Thyroid gland (tissue), 4 donors: ENCODE data around the gene PBX1. TPM values are rescaled to one million over a fixed set of nuclear protein-coding genes. Genes with fewer than 3 reads are reported as not detected.

ENCODE experiments used
- DNase-seq, 2 donors: peaks; one replicate each; pipeline ENCODE4 v3.0.0-alpha.2; 2019
- H3K27ac ChIP-seq, 3 donors: fragments of 200-600 bp; sonication (generic); 1 replicate in 2 of 3; 2 replicates in 1 of 3; pipeline ENCODE4 v1.5.1; 2016 to 2019; ENCODE audit warnings: mild to moderate bottlenecking in 1 of 3, moderate library complexity in 1 of 3
- H3K27me3 ChIP-seq: fragments of 200-600 bp; sonication (generic); one replicate; pipeline ENCODE4 v1.5.1; 2019
- H3K36me3 ChIP-seq, 2 donors: fragments of 200-600 bp; sonication (generic); one replicate each; pipeline ENCODE4 v1.5.1; 2016 to 2019
- H3K4me1 ChIP-seq, 2 donors: fragments of 200-600 bp; sonication (generic); one replicate each; pipeline ENCODE4 v1.5.1; 2017 to 2019
- H3K4me3 ChIP-seq, 3 donors: fragments of 200-600 bp; sonication (generic); replicated peaks in 1 of 3; 1 replicate in 2 of 3; 2 replicates in 1 of 3; pipeline ENCODE4 v1.5.1; 2016; ENCODE audit warnings: mild to moderate bottlenecking in 1 of 3
- H3K9me3 ChIP-seq: fragments of 200-600 bp; sonication (generic); one replicate; pipeline ENCODE4 v1.5.1; 2017
- POLR2A ChIP-seq, 2 donors: fragments of 450-650 bp; IDR thresholded peaks; one replicate each; pipeline ENCODE4 v1.6.1; 2017; ENCODE audit warnings: antibody characterized with exemption in 2 of 2, mild to moderate bottlenecking in 2 of 2, moderate library complexity in 1 of 2
- WGBS, 2 donors: methylation state at CpG; one replicate each; pipeline ENCODE4 v1.1.5; 2017; 5-methylcytosine and 5-hydroxymethylcytosine counted together
- intact Hi-C: fragments of 100-400 bp; cut with DNase I; formaldehyde crosslinking; loops from one replicate; pipeline ENCODE4 v1.15.1; 2023
- total RNA-seq, 4 donors: library from RNA; depleted of rRNA; stranded (reverse); fragments of >200 nt; gene quantifications; one replicate each; pipeline ENCODE4 v1.2.3, GENCODE V29; 2016
- TF ChIP-seq, protein P1 (sequence below), 6 experiments: fragments of 200-600 bp in 3 of 6; fragments of 450-650 bp in 3 of 6; sonication (generic) in 3 of 6; IDR thresholded peaks; one replicate each; pipeline ENCODE4 v1.5.1; 2016 to 2019; ENCODE audit warnings: antibody characterized with exemption in 6 of 6, mild to moderate bottlenecking in 2 of 6, inconsistent platforms in 1 of 6, moderate library complexity in 1 of 6

The PBX1 gene
- total RNA-seq, 4 donors from 2014 or later, result 79.0 to 159 (median 102) TPM

GRCh38 chr1:164562947-164563520 lies 4.0 kb downstream of the PBX1 start:
- peak overlapping the region; percentile 79 to 94 (median 89) for H3K27ac ChIP-seq
- 21% methylated on average over 3 of the region's 3 CpGs for WGBS, 2 donors
- intact Hi-C loops, result no loop called here

GRCh38 chr1:164563721-164564360 lies 4.9 kb downstream of the PBX1 start:
- no peaks in the 10 kb centered on the region for H3K27me3 ChIP-seq
- 23 to 34% methylated on average over 10 of the region's 10 CpGs for WGBS, 2 donors
- peaks cover 22 to 23% of the 10 kb centered on the region in 2 donors for H3K4me1 ChIP-seq
- no peaks in the 10 kb centered on the region for H3K9me3 ChIP-seq
- H3K27ac ChIP-seq, result peak overlapping the region; percentile 79 to 94 (median 89)
- DNase-seq, result no peak
- intact Hi-C loops, result no loop called here
- no peaks in the 10 kb centered on the region for H3K36me3 ChIP-seq
- no peak for TF ChIP-seq POLR2A (IDR thresholded peaks at IDR 0.05)
- TF ChIP-seq, protein P1, sequence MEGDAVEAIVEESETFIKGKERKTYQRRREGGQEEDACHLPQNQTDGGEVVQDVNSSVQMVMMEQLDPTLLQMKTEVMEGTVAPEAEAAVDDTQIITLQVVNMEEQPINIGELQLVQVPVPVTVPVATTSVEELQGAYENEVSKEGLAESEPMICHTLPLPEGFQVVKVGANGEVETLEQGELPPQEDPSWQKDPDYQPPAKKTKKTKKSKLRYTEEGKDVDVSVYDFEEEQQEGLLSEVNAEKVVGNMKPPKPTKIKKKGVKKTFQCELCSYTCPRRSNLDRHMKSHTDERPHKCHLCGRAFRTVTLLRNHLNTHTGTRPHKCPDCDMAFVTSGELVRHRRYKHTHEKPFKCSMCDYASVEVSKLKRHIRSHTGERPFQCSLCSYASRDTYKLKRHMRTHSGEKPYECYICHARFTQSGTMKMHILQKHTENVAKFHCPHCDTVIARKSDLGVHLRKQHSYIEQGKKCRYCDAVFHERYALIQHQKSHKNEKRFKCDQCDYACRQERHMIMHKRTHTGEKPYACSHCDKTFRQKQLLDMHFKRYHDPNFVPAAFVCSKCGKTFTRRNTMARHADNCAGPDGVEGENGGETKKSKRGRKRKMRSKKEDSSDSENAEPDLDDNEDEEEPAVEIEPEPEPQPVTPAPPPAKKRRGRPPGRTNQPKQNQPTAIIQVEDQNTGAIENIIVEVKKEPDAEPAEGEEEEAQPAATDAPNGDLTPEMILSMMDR (IDR thresholded peaks at IDR 0.05), result no peak
- peak overlapping the region in 2 of 3 donors; percentile 6 to 70 for H3K4me3 ChIP-seq

More at GRCh38 chr1:164562947-164563520, 4.0 kb downstream of the PBX1 start:
- Histone ChIP-seq H3K27me3 (no peaks in the 10 kb centered on the region), H3K9me3 (no peaks in the 10 kb centered on the region), H3K4me1 (peaks cover 21% of the 10 kb centered on the region in 2 donors), H3K4me3 (peak overlapping the region in 2 of 3 donors; percentile 57 to 70), H3K36me3 (no peaks in the 10 kb centered on the region)
- TF ChIP-seq, protein P1 (IDR thresholded peaks at IDR 0.05), result no peak
- TF ChIP-seq POLR2A (IDR thresholded peaks at IDR 0.05), result no peak
- DNase-seq, result no peak

DNA sequence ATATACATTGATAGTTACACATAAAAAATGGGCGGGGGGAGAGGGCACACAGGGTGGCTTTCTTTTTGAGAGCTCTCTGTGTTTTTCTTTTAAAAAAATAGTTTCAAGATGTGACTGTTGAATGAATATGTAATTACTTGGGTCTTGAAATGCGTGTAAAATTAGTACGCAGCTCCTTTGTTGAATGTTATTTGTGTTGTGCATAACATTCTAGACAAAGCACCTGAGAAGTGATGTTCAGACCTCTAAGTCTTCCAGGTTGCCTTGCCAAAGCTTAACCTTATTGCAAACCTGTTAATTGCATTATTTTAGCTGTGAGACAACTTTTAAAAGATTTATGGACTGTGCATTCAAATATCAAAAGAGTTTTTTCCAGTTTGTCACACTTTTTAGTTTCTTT lies 5.4 kb downstream of the PBX1 start:
- intact Hi-C loops, result no loop called here
- H3K4me1 ChIP-seq, result peaks cover 26 to 27% of the 10 kb centered on the region in 2 donors
- H3K4me3 ChIP-seq, result peak overlapping the region in 2 of 3 donors; percentile 6 to 70
- peak overlapping the region; percentile 79 to 94 (median 89) for H3K27ac ChIP-seq
- TF ChIP-seq, protein P1 (IDR thresholded peaks at IDR 0.05), result no peak
- TF ChIP-seq POLR2A (IDR thresholded peaks at IDR 0.05), result no peak
- no peaks in the 10 kb centered on the region for H3K9me3 ChIP-seq
- no peaks in the 10 kb centered on the region for H3K36me3 ChIP-seq
- H3K27me3 ChIP-seq, result no peaks in the 10 kb centered on the region
- DNase-seq, result no peak
- WGBS, 2 donors, result 31% methylated on average over 3 of the region's 3 CpGs

DNA sequence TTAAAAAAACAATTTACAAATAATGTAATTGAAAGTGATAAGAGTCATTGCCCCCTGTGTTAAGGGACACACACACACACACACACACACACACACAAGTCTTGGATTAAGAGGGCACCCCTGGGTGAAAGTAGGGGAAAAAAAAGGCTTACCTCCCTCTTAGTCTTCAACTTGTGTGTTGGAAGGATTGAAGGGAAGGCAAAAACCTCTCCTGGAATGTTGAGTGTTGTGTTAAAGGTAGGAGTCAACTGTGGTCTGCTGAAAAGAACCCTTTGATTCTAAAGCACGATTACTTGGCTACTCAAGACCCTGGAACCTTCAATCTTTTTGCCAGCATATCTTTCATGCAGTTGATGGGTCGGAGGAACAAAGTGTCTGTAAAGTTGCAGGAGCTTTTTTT lies 6.4 kb downstream of the PBX1 start:
- peak; percentile 17 to 35 for DNase-seq
- H3K27ac ChIP-seq, result peak overlapping the region; percentile 79 to 94 (median 89)
- H3K36me3 ChIP-seq, result no peaks in the 10 kb centered on the region
- intact Hi-C loops, result no loop called here
- H3K9me3 ChIP-seq, result no peaks in the 10 kb centered on the region
- TF ChIP-seq POLR2A (IDR thresholded peaks at IDR 0.05), result peak in 1 of 2 donors; percentile 77
- TF ChIP-seq, protein P1 (IDR thresholded peaks at IDR 0.05), result peak in 1 of 6 experiments; percentile 6
- H3K4me1 ChIP-seq, result peaks cover 31 to 36% of the 10 kb centered on the region in 2 donors
- WGBS, 2 donors, result 16 to 18% methylated on average over 2 of the region's 2 CpGs
- peak overlapping the region in 2 of 3 donors; percentile 11 to 14 for H3K4me3 ChIP-seq
- H3K27me3 ChIP-seq, result no peaks in the 10 kb centered on the region

- Histone ChIP-seq H3K27me3 (no peaks in the 10 kb centered on the region), H3K9me3 (no peaks in the 10 kb centered on the region), H3K27ac (peak overlapping the region; percentile 30 to 89 (median 43)), H3K36me3 (no peaks in the 10 kb centered on the region), H3K4me1 (peaks cover 31 to 45% of the 10 kb centered on the region in 2 donors), H3K4me3 (no peak overlapping the region)
- TF ChIP-seq, protein P1 (IDR thresholded peaks at IDR 0.05), result no peak
- no peak for TF ChIP-seq POLR2A (IDR thresholded peaks at IDR 0.05)
- 72% methylated on average over 4 of the region's 4 CpGs for WGBS, 2 donors
- intact Hi-C loops, result no loop called here
- DNase-seq, result no peak
These were observed 8.8 kb downstream of the PBX1 start for GRCh38 chr1:164567774-164568173.
